Natural killer cell (primary cell): Measurements from ENCODE around the gene PCDHB9. TPM values are rescaled to one million over a fixed set of nuclear protein-coding genes. Genes with fewer than 3 reads are reported as not detected.
"Not testable (repeated sequence)": the region's sequence is repeated elsewhere in the genome, so short reads cannot be mapped to it uniquely, and the experiment has no call there.

Source experiments
- ATAC-seq, 3 donors: fragments of 150-1000 bp in 2 of 3; fragments of 200-7000 bp in 1 of 3; cut with Tn5 transposase; 1 replicate in 1 of 3; 2 replicates in 2 of 3; pipeline ENCODE4 v1.10.0; 2021; ENCODE audit warnings: mild to moderate bottlenecking in 2 of 3, moderate library complexity in 2 of 3
- DNase-seq, 2 donors: peaks; one replicate each; pipeline versions ENCODE4 v3.0.0 to v3.0.0-alpha.2; 2013 to 2021; ENCODE audit warnings: mixed read lengths in 1 of 2
- H3K27ac ChIP-seq: one replicate; pipeline ENCODE4 v1.5.1; 2013; ENCODE audit warnings: mild to moderate bottlenecking, low read length
- H3K27me3 ChIP-seq: one replicate; pipeline ENCODE4 v1.6.1; 2013; ENCODE audit warnings: low read length; ENCODE audit not compliant: control insufficient read depth, insufficient read depth
- H3K36me3 ChIP-seq: one replicate; pipeline ENCODE4 v1.6.1; 2013; ENCODE audit warnings: low read length; ENCODE audit not compliant: control insufficient read depth, insufficient read depth
- H3K4me1 ChIP-seq: one replicate; pipeline ENCODE4 v1.6.1; 2013; ENCODE audit warnings: low read length; ENCODE audit not compliant: control insufficient read depth, insufficient read depth
- H3K4me3 ChIP-seq: one replicate; pipeline ENCODE4 v1.5.1; 2013; ENCODE audit warnings: low read length
- H3K9me3 ChIP-seq: one replicate; pipeline ENCODE4 v1.6.1; 2013; ENCODE audit warnings: low read length; ENCODE audit not compliant: control insufficient read depth, insufficient read depth
- H3K27ac Mint-ChIP-seq, 2 donors: one replicate each; pipeline ENCODE4 v1.8.0; 2022; ENCODE audit warnings: mild to moderate bottlenecking in 2 of 2, mixed read lengths in 2 of 2, moderate library complexity in 1 of 2
- H3K27me3 Mint-ChIP-seq, 2 donors: one replicate each; pipeline ENCODE4 v1.8.0; 2022; ENCODE audit warnings: low read depth in 2 of 2, mixed read lengths in 2 of 2
- H3K36me3 Mint-ChIP-seq: one replicate; pipeline ENCODE4 v1.8.0; 2022; ENCODE audit warnings: mixed read lengths
- H3K4me1 Mint-ChIP-seq, 2 donors: one replicate each; pipeline ENCODE4 v1.8.0; 2022; ENCODE audit warnings: mixed read lengths in 2 of 2
- H3K4me3 Mint-ChIP-seq: one replicate; pipeline ENCODE4 v1.8.0; 2022; ENCODE audit warnings: mild to moderate bottlenecking, moderate library complexity, mixed read lengths
- H3K9me3 Mint-ChIP-seq, 2 donors: one replicate each; pipeline ENCODE4 v1.8.0; 2022; ENCODE audit warnings: mixed read lengths in 2 of 2
- WGBS: methylation state at CpG from one replicate; pipeline ENCODE4 v1.1.7; 2013; ENCODE audit warnings: missing lambda C conversion rate; ENCODE audit not compliant: insufficient coverage; 5-methylcytosine and 5-hydroxymethylcytosine counted together
- intact Hi-C: fragments of 100-400 bp; cut with micrococcal nuclease; formaldehyde crosslinking; loops from one replicate; pipeline ENCODE4 v1.14.2; 2022
- total RNA-seq, 4 donors: library from RNA; stranded (reverse); fragments of 120-200 nt in 1 of 4; gene quantifications; one replicate each; pipeline versions ENCODE4 v1.2.3 to v1.2.4, GENCODE V29; 2013 to 2022
- TF ChIP-seq, protein P1 (sequence below): fragments of 200-600 bp; IDR thresholded peaks from one replicate; pipeline ENCODE4 v1.8.0; 2022; ENCODE audit warnings: antibody characterized with exemption

Gene PCDHB9
- total RNA-seq, 3 donors from 2014 or later (not counting 1 experiment from before 2014, with no cell fraction given) = 0.15 TPM; not detected in 2

DNA sequence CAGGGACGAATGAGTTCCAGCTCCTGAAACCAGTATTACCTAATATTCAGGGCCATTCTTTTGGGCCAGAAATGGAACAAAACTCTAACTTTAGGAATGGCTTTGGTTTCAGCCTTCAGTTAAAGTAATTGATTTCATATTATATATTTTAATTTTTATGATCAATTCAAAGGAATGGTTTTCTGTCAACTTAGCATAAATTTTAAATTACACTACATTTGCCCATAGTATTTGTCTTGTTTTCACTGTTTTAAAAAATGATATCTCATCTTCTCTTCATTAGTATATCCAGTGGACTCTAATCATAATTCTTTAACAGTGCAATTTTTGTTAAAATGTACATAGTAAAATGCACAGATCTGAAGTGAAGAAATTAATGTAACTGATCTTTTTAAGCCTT is 6.6 kb upstream of the PCDHB9 start:
- Histone ChIP-seq H3K4me1 (no peaks in the 10 kb centered on the region), H3K27ac (no peak overlapping the region), H3K27me3 (no peaks in the 10 kb centered on the region), H3K4me3 (no peak overlapping the region), H3K36me3 (no peaks in the 10 kb centered on the region), H3K9me3 (no peaks in the 10 kb centered on the region)
- 44% methylated on average over 1 of the region's 1 CpG for WGBS
- no peak overlapping the region for H3K27ac Mint-ChIP-seq
- peaks cover 16% of the 10 kb centered on the region for H3K36me3 Mint-ChIP-seq
- peaks cover 23% of the 10 kb centered on the region in 2 donors for H3K27me3 Mint-ChIP-seq
- TF ChIP-seq, protein P1, sequence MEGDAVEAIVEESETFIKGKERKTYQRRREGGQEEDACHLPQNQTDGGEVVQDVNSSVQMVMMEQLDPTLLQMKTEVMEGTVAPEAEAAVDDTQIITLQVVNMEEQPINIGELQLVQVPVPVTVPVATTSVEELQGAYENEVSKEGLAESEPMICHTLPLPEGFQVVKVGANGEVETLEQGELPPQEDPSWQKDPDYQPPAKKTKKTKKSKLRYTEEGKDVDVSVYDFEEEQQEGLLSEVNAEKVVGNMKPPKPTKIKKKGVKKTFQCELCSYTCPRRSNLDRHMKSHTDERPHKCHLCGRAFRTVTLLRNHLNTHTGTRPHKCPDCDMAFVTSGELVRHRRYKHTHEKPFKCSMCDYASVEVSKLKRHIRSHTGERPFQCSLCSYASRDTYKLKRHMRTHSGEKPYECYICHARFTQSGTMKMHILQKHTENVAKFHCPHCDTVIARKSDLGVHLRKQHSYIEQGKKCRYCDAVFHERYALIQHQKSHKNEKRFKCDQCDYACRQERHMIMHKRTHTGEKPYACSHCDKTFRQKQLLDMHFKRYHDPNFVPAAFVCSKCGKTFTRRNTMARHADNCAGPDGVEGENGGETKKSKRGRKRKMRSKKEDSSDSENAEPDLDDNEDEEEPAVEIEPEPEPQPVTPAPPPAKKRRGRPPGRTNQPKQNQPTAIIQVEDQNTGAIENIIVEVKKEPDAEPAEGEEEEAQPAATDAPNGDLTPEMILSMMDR = no peak
- no peak overlapping the region for H3K4me3 Mint-ChIP-seq
- no peaks in the 10 kb centered on the region for H3K4me1 Mint-ChIP-seq
- H3K9me3 Mint-ChIP-seq = peaks cover 0 to 2% of the 10 kb centered on the region in 2 donors
- DNase-seq = no peak
- ATAC-seq = no peak
- intact Hi-C loops = no loop called here

DNA sequence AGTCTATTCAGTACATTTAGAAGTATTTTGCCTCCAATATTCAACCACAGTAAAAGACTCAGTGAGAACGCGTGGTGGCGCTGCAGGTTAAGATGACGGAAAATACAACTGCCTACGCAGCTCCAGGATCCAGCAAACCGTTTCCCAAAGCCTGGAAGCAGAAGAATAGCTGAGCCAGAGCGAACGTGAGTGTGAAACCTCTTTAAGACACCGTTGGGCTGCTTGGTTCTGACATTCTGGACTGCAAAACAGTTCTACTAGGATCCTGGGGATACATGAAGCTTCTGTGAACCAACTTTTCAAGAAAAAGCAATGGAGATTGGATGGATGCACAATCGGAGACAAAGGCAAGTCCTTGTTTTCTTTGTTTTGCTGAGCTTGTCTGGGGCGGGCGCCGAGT is 4.7 kb upstream of the PCDHB9 start, which contains the start of gene PCDHB16:
Gene PCDHB16 (plus strand): TSS at position 140 of the 400 bp plus-strand sequence. CDS start 173 bp downstream, at position 313.
- no peak within 1 kb of the TSS for H3K4me3 Mint-ChIP-seq
- ATAC-seq (no peak), DNase-seq (peak in 1 of 2 donors; percentile 11)
- peaks cover 4 to 5% of the 10 kb centered on the region in 2 donors for H3K9me3 Mint-ChIP-seq
- H3K27me3 Mint-ChIP-seq = peaks cover 29% of the 10 kb centered on the region in 2 donors
- no peaks in the 10 kb centered on the region for H3K36me3 ChIP-seq
- no peaks in the 10 kb centered on the region for H3K4me1 ChIP-seq
- no peak within 1 kb of the TSS for H3K27ac ChIP-seq
- H3K4me3 ChIP-seq = no peak within 1 kb of the TSS
- H3K9me3 ChIP-seq = no peaks in the 10 kb centered on the region
- peaks cover 2% of the 10 kb centered on the region for H3K27me3 ChIP-seq
- intact Hi-C loops = no loop called here
- peaks cover 0 to 6% of the 10 kb centered on the region in 2 donors for H3K4me1 Mint-ChIP-seq
- TF ChIP-seq, protein P1 = no peak
- H3K27ac Mint-ChIP-seq = no peak within 1 kb of the TSS
- peaks cover 26% of the 10 kb centered on the region for H3K36me3 Mint-ChIP-seq
- 21% methylated on average over 13 of the region's 13 CpGs for WGBS

- H3K4me3 ChIP-seq, H3K9me3 ChIP-seq, H3K36me3 ChIP-seq, H3K9me3 Mint-ChIP-seq, H3K4me1 ChIP-seq, H3K27me3 ChIP-seq, DNase-seq, H3K4me3 Mint-ChIP-seq, intact Hi-C loops, H3K27ac ChIP-seq, H3K4me1 Mint-ChIP-seq, H3K27ac Mint-ChIP-seq, ATAC-seq: not testable (repeated sequence)
- Mint-ChIP-seq H3K27me3 (peaks cover 37 to 43% of the 10 kb centered on the region in 2 donors), H3K36me3 (peaks cover 32% of the 10 kb centered on the region)
- 37% methylated on average over 29 of the region's 69 CpGs for WGBS
Measured at GRCh38 chr5:141184117-141184855, 2.7 kb upstream of the PCDHB9 start.

DNA sequence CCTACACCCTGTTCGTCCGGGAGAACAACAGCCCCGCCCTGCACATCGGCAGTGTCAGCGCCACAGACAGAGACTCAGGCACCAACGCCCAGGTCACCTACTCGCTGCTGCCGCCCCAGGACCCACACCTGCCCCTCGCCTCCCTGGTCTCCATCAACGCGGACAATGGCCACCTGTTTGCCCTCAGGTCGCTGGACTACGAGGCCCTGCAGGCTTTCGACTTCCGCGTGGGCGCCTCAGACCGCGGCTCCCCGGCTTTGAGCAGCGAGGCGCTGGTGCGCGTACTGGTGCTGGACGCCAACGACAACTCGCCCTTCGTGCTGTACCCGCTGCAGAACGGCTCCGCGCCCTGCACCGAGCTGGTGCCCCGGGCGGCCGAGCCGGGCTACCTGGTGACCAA is 1.7 kb downstream of the PCDHB9 start:
- H3K9me3 ChIP-seq, H3K4me3 ChIP-seq, intact Hi-C loops, DNase-seq, H3K4me1 Mint-ChIP-seq, H3K27me3 ChIP-seq, H3K36me3 ChIP-seq, H3K4me3 Mint-ChIP-seq, H3K27ac Mint-ChIP-seq, ATAC-seq, H3K4me1 ChIP-seq, H3K27ac ChIP-seq: not testable (repeated sequence)
- Mint-ChIP-seq H3K9me3 (peaks cover 8 to 15% of the 10 kb centered on the region in 2 donors), H3K36me3 (peaks cover 26% of the 10 kb centered on the region), H3K27me3 (peaks cover 28 to 36% of the 10 kb centered on the region in 2 donors)
- WGBS = 37% methylated on average over 16 of the region's 37 CpGs

DNA sequence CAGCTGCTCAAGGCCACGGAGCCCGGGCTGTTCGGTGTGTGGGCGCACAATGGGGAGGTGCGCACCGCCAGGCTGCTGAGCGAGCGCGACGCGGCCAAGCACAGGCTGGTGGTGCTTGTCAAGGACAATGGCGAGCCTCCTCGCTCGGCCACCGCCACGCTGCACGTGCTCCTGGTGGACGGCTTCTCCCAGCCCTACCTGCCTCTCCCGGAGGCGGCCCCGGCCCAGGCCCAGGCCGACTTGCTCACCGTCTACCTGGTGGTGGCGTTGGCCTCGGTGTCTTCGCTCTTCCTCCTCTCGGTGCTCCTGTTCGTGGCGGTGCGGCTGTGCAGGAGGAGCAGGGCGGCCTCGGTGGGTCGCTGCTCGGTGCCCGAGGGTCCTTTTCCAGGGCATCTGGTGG is 2.2 kb downstream of the PCDHB9 start:
- H3K27ac Mint-ChIP-seq, H3K9me3 ChIP-seq, H3K4me1 Mint-ChIP-seq, ATAC-seq, H3K27me3 ChIP-seq, H3K27ac ChIP-seq, H3K4me3 ChIP-seq, H3K4me3 Mint-ChIP-seq, H3K36me3 ChIP-seq, DNase-seq, H3K4me1 ChIP-seq, intact Hi-C loops: not testable (repeated sequence)
- WGBS = 43% methylated on average over 30 of the region's 35 CpGs
- Mint-ChIP-seq H3K27me3 (peaks cover 28 to 36% of the 10 kb centered on the region in 2 donors), H3K9me3 (peaks cover 8 to 15% of the 10 kb centered on the region in 2 donors), H3K36me3 (peaks cover 26% of the 10 kb centered on the region)
